Stimulated activated CD8-positive, alpha-beta memory T cell treated with anti-CD3 and anti-CD28 coated beads, Interleukin-2, amount 100 ng/mL, for 1 hour (primary cell): ENCODE results near the gene CHRM2.
"Not testable (repeated sequence)": the region's sequence is repeated elsewhere in the genome, so short reads cannot be mapped to it uniquely, and the experiment has no call there.

Experiments used
- DNase-seq, 2 donors: peaks; one replicate each; pipeline ENCODE4 v3.0.0-alpha.2; 2020; ENCODE audit warnings: low read depth in 2 of 2

The CHRM2 gene

DNA sequence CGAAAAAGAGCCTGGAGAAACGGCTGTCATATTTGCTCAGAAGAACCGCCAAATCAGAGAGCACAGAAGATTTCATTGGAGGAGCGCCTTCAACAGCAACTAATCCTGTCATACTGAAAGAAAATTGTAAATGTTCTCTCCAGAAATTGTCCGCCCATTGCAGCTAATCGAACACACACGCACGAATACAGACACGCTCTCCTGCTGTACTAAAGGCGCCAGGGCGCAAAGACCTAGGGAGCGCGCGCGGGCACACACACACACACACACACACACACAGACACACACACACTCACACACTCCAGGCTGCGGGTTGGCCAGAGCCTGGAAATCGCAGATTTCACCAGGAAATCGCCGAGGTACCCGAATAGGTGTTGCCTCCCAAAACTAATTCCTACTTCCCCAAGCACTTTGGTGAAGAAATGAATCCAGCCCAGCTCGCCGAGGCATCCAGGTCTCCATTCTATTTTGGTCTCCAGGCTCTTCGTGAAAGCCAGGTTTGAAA lies at the start of gene CHRM2:
TSS of gene CHRM2 (plus strand) at position 157 of the 505 bp plus-strand sequence. CDS start 146,214 bp downstream, outside the sequence.
- DNase-seq = no peak

DNA sequence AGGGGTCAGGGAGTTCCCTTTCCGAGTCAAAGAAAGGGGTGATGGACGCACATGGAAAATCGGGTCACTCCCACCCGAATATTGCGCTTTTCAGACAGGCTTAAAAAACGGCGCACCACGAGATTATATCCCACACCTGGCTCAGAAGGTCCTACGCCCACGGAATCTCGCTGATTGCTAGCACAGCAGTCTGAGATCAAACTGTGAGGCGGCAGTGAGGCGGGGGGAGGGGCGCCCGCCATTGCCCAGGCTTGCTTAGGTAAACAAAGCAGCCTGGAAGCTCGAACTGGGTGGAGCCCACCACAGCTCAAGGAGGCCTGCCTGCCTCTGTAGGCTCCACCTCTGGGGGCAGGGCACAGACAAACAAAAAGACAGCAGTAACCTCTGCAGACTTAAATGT lies 37.1 kb upstream of the CHRM2 start:
- not testable (repeated sequence) for DNase-seq

DNA sequence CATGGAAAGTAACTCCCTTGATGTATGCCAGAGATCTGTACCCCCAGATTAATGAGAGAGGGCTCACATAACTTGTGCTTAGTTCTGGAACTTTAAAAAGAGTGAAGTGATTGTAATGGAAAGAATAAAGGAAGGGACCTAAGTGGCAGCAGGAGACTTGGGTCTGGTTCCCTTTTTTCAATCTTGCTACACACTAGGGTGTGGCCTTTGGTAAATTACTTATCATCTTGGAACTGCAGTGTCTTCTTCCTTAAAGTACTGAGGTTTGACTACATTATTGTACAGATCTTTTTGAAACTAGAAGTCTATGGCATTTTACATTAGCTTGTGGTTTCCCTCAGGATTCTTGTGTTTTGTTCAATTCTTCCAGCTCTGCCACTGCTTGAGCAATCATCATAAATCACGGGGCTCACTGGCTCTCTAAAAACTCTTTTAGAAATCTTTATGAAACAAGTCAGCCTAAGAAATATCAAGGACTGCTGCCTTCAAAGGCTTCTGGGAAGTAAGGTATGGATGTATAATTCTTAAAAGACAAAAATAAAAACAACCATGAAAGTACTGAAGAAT lies 22.5 kb upstream of the CHRM2 start:
- no peak for DNase-seq

- no peak for DNase-seq
These were observed 20.6 kb upstream of the CHRM2 start for GRCh38 chr7:136847858-136848257.

DNA sequence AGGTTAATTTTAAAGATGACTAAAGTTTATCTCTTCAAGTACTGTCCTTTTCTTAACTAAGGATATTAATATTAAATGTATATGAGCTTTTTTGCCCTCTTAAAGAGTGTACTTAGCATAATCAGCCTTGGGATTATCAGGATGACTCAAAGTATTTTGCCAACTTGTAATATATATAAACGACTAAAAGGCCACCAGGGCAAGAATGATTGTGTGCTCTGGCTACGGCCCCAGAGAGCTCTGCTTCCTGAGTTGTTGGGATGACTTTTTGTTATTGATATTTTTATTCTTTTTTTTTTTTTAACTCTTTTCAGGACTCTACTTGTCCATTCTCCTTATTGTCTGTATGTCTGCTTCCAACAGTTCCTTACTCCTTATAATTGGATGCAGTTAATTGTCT lies 14.8 kb upstream of the CHRM2 start:
- no peak for DNase-seq

DNA sequence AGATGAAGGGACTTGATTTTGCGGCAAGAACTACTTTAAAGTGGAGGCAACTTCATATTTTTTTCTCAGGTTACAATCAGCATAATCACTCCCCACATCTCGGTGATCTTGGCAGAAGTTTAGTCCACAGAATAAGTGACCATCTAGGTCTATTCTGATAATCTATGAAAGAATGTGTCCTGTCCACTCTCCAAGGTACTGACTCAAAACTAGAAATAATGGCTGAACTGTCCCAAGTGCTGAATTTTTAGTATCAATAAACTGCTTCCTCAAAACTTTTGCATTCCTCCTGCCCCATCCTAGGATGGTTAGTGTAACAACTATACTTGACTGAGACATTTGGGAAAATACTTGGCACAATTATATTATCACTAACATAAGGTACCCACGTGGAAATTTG lies 10.9 kb upstream of the CHRM2 start:
- DNase-seq = no peak

DNA sequence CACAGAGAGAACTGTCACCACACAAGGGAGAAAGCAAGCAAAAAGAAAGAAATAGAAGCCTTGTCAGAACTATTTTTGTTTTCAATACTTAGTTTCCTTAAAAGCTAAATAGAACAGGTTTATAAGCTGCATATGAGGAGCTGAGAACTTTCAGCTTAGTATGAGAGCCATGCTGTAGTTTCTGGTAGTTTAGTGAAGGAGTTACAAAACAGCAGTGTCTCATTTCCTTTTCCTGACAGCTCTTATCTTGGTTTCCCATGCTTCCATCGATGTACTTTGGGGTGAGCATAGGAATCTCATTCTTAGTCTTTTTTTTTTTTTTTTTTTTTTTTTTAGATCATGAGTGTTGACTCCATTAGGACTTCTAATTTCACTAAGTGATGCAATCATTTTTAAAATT lies 8.6 kb upstream of the CHRM2 start:
- DNase-seq = no peak

- no peak for DNase-seq
These were observed 3.2 kb upstream of the CHRM2 start for GRCh38 chr7:136865236-136865635.

DNA sequence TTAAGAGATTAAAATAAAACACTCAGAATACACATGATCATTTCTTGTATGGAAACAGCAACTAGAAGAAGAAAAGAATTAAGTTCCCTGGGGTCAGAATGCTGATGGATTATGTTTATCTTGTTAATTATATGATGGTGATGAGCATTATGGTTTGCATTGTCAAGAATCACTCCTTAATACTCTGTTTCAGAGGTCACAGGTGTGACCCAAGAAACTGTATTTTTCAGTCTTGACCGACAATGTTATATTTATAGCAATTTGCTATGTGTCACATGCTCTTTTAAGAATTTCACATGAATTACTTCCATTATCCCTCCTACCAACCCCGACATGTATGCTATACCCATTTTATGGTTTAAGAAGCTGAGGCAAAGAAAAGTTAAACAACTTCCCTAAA lies 2.7 kb upstream of the CHRM2 start:
- no peak for DNase-seq

DNA sequence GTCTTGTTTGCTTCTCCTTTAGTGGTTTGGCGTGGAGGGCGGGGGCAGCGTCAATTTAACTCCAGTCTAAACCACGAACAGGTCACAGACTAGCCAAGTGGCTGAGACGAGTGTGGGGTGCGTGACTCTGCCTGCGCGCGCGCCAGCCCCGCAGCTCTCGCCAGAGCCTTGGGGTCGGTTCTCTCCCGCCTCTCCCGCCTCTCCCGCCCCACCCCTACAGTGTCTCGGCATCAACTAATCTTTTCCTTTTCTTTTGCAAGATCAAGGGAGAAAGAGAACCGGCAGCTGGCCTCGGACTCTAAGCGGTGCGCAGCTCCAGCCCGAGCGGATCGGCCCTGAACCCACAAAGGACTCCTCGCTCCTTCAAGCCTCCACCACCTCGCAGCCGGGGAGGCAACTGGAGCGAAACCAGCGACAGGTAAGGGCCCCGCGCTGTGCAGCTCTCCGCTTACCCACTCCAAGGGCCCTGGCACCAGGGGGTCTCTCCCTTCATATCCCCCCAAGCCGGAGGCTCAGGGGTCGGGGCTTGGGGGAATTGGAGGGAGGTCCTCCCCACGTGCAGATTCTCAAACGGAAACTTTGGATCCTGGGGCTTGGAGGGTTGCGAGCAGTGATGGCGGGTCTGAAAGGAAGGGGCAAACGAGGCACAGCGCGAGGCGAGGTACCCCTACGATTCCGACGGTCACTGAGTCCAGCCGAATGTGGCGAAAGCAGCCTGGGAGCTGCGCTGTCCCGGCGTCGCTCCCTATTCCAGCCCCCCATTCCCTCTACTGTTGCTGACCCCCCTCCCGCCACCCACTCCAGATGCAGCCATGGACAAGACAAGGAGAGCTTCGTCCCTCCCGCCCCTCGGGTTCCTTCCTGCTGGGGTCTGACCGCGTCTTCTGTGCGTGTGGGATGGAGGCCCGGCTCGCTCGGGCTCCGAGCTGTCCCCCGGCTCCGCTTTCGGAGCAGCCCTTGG lies 829 bp downstream of the CHRM2 start:
- DNase-seq = no peak

- DNase-seq = no peak
These were observed 1.8 kb downstream of the CHRM2 start for GRCh38 chr7:136869991-136870865.

DNA sequence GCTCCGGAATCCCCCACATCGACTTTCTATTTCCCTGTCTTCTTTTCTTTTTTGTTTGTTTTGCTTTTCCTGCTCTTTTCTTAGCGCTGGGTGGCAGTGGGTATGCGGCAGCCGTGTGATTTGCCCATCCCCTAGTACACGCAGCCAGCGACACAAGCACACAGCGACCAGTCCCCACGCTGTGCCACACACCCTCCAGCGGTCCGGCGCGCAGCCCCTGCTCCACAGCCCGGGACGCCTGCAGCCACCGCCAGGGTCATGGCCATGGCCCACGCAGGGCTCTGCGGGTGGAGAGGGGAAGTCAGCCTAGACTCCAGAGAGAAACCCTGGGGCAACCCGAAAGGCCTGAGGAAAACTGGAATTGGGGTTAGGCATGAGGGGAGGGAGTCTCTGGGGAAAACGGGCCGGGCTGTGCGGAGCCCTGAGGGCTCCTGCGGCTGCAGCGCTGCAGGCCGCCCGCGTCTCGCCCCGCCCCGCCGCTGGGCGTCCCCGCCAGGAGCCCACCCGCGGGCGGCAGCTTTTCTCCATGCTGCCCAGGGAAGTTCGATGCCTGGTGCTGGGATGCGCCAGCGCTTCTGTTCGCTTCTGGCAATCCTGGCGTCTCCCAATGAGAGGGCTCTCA lies 2.5 kb downstream of the CHRM2 start:
- no peak for DNase-seq

GRCh38 chr7:136874393-136875032 lies 6.1 kb downstream of the CHRM2 start:
- no peak for DNase-seq

GRCh38 chr7:136877509-136877908 lies 9.1 kb downstream of the CHRM2 start:
- DNase-seq = no peak

DNA sequence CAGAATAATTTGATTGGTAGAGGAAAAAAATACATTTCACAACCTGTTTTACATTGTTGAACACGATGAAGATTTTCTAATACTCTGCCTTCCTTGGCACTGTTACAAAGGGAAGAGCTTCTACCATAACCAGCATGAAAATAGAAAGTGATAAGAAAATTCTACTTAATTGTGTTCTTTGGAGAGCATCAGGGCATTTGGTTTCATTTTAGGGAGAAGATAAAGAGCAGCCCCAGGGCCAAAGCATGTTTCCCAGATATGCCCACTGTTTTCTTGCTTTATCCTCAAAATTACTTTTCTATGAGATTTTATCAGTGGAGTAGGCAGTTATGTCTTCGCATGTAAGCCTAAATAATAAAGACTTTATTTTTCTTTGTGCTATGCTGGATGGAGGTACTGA lies 9.5 kb downstream of the CHRM2 start:
- DNase-seq = no peak

DNA sequence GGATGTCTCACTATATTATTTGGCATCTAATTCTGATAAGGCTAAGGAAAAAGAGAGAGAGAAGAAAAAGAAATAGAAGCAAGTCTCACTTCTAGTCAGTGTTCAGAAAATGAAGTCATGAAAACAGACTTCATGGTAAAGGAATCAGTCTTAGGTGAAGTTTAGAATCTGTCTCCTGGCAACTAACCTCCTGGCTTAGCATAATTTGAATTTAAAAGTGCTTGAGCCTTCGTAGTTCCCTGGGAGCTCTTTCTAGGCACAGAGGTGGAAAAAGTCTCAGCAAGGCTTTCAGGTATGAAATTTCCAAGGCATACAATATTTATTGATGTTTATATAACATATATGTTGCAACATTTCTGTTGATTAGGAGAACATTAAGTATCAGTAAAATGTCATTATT lies 10.4 kb downstream of the CHRM2 start:
- DNase-seq = no peak

GRCh38 chr7:136883046-136883445 lies 14.6 kb downstream of the CHRM2 start:
- DNase-seq = no peak

DNA sequence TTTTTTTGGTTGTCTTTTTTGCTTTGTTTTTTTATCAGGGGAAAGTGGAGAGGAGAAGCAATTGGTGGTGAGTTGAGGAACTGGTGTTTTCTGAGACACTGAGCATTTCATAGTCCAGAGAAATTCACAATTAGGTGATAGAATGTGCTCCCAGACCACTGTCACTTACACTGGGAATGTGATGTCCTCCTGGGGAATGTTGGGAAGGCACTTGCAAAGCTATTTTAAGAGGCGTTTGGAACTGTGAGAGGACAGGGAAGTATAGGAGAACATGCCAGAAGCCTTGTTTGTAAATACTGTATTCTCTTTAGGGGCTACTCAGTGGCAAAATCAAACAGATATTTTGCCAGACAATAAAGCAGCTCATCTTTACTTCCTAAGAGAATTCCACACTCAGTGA lies 16.0 kb downstream of the CHRM2 start:
- no peak for DNase-seq

- no peak for DNase-seq
These were observed 18.9 kb downstream of the CHRM2 start for GRCh38 chr7:136887317-136887716.

DNA sequence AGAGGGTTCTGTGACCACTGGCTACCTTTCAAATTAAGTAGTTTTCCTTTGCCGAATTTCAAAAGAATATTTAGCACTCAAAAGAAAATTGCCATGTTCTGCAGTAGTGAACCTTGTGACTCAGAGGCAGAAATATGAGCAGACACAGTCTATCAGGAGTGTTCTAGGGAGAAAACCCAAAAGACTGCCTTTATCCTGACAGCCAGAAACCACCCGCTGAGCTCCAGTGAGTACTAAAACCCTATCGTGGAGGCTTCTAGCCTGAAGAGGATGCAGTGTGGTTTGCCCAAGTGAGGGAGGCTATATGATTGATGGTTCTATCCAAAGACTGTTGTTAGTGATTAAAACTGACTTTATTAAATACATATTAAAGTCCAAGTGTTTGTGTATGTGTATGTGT lies 21.9 kb downstream of the CHRM2 start:
- DNase-seq = no peak

GRCh38 chr7:136891850-136892249 lies 23.4 kb downstream of the CHRM2 start:
- no peak for DNase-seq
